Endometrial microvascular endothelial cells (primary cell): ENCODE results near the gene DGLUCY. TPM values are rescaled to one million over a fixed set of nuclear protein-coding genes. Genes with fewer than 3 reads are reported as not detected.
"Not testable (repeated sequence)": the region's sequence is repeated elsewhere in the genome, so short reads cannot be mapped to it uniquely, and the experiment has no call there.

ENCODE experiments used
- in situ Hi-C: cut with HindIII; loops from 2 replicates; pipeline ENCODE4 v1.10.0; 2017; ENCODE audit warnings: low sequenced_read_pairs, low pct_unique_long_range_greater_than_20kb; ENCODE audit errors: inconsistent ontology term
- total RNA-seq: library from RNA; depleted of rRNA; stranded (reverse); fragments of >200 nt; gene quantifications from one replicate; pipeline ENCODE4 v1.2.3, GENCODE V29; 2015; ENCODE audit errors: inconsistent ontology term

Gene DGLUCY
- total RNA-seq, 1 donor from 2014 or later: 36.8 TPM

- in situ Hi-C loops: no loop called here
Observed at GRCh38 chr14:91261986-91262549, 148.2 kb downstream of the DGLUCY start.

- in situ Hi-C loops: no loop called here
Observed at GRCh38 chr14:91263329-91263728, 149.5 kb downstream of the DGLUCY start.

- in situ Hi-C loops: no loop called here
Observed at GRCh38 chr14:91264151-91265150, 150.6 kb downstream of the DGLUCY start.

- in situ Hi-C loops: no loop called here
Observed at GRCh38 chr14:91265404-91265803, 151.5 kb downstream of the DGLUCY start.

GRCh38 chr14:91266276-91266675, 152.4 kb downstream of the DGLUCY start:
- in situ Hi-C loops: not testable (repeated sequence)

- in situ Hi-C loops: no loop called here
Observed at GRCh38 chr14:91267965-91268437, 154.1 kb downstream of the DGLUCY start.

- in situ Hi-C loops: no loop called here
Observed at GRCh38 chr14:91269076-91269991, 155.5 kb downstream of the DGLUCY start.

- in situ Hi-C loops: no loop called here
Observed at GRCh38 chr14:91270188-91270587, 156.3 kb downstream of the DGLUCY start.

GRCh38 chr14:91270619-91271018, 156.7 kb downstream of the DGLUCY start:
- in situ Hi-C loops: no loop called here

- in situ Hi-C loops: no loop called here
Observed at GRCh38 chr14:91271639-91272038, 157.8 kb downstream of the DGLUCY start.

- in situ Hi-C loops: no loop called here
Observed at GRCh38 chr14:91272341-91273272, 158.7 kb downstream of the DGLUCY start.

GRCh38 chr14:91273273-91273884, 159.5 kb downstream of the DGLUCY start:
- in situ Hi-C loops: no loop called here

GRCh38 chr14:91273885-91274273, 160.0 kb downstream of the DGLUCY start:
- in situ Hi-C loops: no loop called here

- in situ Hi-C loops: loop anchor here (25.0 kb wide), 4 partner anchors 112 to 362 kb away; partner anchors contain the start of genes CCDC88C and RPS6KA5
Observed at GRCh38 chr14:91274796-91275195, 160.9 kb downstream of the DGLUCY start.
